Caco-2 (cell line): ENCODE measurements around the gene FZD10. TPM values are rescaled to one million over a fixed set of nuclear protein-coding genes. Genes with fewer than 3 reads are reported as not detected.

ENCODE experiments used
- BruUV-seq: library from RNA; stranded (reverse); fragments of 400-500 nt; replicated peaks from 2 replicates; lab custom pipeline; 2021; lab: Mats Ljungman, UMichigan
- CTCF ChIA-PET: fragments of 300-600 bp; sonication (Branson Sonifier 250); formaldehyde crosslinking; loops from one replicate; lab custom pipeline; 2022; ENCODE audit warnings: antibody characterized with exemption; lab: Charles Lee
- POLR2A ChIA-PET: fragments of 300-600 bp; sonication (Branson Sonifier 250); formaldehyde crosslinking; loops from one replicate; lab custom pipeline; 2022; ENCODE audit warnings: antibody characterized with exemption; lab: Charles Lee
- DNase-seq, 2 experiments: peaks; one replicate each; pipeline versions ENCODE4 v3.0.0 to v3.0.0-alpha.2; 2020 to 2022
- H3K27me3 ChIP-seq: replicated peaks from 2 replicates; pipeline ENCODE4 v1.6.0; 2011; ENCODE audit warnings: low read length; ENCODE audit not compliant: control insufficient read depth, insufficient read depth
- H3K36me3 ChIP-seq: 2 replicates; pipeline ENCODE4 v1.5.1; 2011; ENCODE audit warnings: low read length; ENCODE audit not compliant: control insufficient read depth, insufficient read depth
- H3K4me1 ChIP-seq: fragments of 250-450 bp; sonication (Bioruptor Pico); 2 replicates; pipeline ENCODE4 v1.5.1; 2020; ENCODE audit warnings: mild to moderate bottlenecking
- H3K4me3 ChIP-seq: 2 replicates; pipeline ENCODE4 v1.5.1; 2011; ENCODE audit warnings: low read depth, mild to moderate bottlenecking, control low read depth, low read length
- H3K9me3 ChIP-seq: fragments of 250-450 bp; sonication (Bioruptor Pico); 2 replicates; pipeline ENCODE4 v1.5.1; 2020; ENCODE audit warnings: mild to moderate bottlenecking, moderate library complexity
- H3K27ac Mint-ChIP-seq: one replicate; pipeline ENCODE4 v1.8.0; 2022; ENCODE audit warnings: mixed read lengths; ENCODE audit not compliant: unreplicated experiment
- H3K27me3 Mint-ChIP-seq: one replicate; pipeline ENCODE4 v1.8.0; 2022; ENCODE audit warnings: mixed read lengths; ENCODE audit not compliant: insufficient read depth, unreplicated experiment
- H3K36me3 Mint-ChIP-seq: one replicate; pipeline ENCODE4 v1.8.0; 2022; ENCODE audit warnings: mild to moderate bottlenecking, mixed read lengths; ENCODE audit not compliant: insufficient read depth, unreplicated experiment
- H3K4me1 Mint-ChIP-seq: one replicate; pipeline ENCODE4 v1.8.0; 2022; ENCODE audit warnings: low read depth, mixed read lengths; ENCODE audit not compliant: unreplicated experiment
- H3K4me3 Mint-ChIP-seq: one replicate; pipeline ENCODE4 v1.8.0; 2022; ENCODE audit warnings: mild to moderate bottlenecking, moderate library complexity, mixed read lengths; ENCODE audit not compliant: unreplicated experiment
- H3K9me3 Mint-ChIP-seq: one replicate; pipeline ENCODE4 v1.8.0; 2022; ENCODE audit warnings: mixed read lengths; ENCODE audit not compliant: unreplicated experiment
- intact Hi-C: fragments of 100-400 bp; cut with micrococcal nuclease; formaldehyde crosslinking; loops from one replicate; pipeline ENCODE4 v1.10.0; 2022; ENCODE audit not compliant: unreplicated experiment
- total RNA-seq: library from RNA; stranded (reverse); gene quantifications from 2 replicates; pipeline ENCODE4 v1.2.3, GENCODE V29; 2022
- TF ChIP-seq, protein P1 (sequence below), 2 experiments: fragments of 200-600 bp in 1 of 2; IDR thresholded peaks; 1 replicate in 1 of 2; 2 replicates in 1 of 2; pipeline versions ENCODE4 v1.5.1 to v1.8.0; 2011 to 2022; ENCODE audit warnings: antibody characterized with exemption in 1 of 2, control low read depth in 1 of 2, inconsistent platforms in 1 of 2, low read depth in 1 of 2, low read length in 1 of 2, mild to moderate bottlenecking in 1 of 2, moderate library complexity in 1 of 2; ENCODE audit not compliant: insufficient read depth in 1 of 2, severe bottlenecking in 1 of 2, unreplicated experiment in 1 of 2

FZD10 gene
- total RNA-seq, 1 experiment from 2014 or later, result 0.09 TPM

DNA sequence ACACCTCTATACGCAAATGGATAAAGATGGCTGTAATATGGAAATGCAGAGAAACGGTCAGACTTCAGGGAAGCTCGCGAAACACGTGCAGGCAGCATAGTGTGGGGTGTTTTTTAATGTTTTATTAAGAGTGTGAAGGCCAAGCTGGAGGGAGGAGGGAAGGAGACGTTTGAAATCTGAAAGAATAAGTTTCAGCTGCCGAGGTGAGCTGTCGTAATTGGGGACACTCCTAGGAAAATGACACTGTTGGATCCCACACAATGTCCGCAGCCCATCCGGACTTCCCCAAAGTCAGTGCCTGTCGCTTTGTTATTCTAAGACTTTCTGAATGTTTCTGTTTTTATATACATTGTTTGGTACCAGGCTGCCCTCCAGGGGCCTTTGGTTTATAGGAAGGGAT, 8.3 kb downstream of the FZD10 start:
- Mint-ChIP-seq H3K36me3 (no peaks in the 10 kb centered on the region), H3K4me3 (no peak overlapping the region), H3K27ac (no peak overlapping the region), H3K27me3 (peaks cover 15% of the 10 kb centered on the region), H3K9me3 (no peaks in the 10 kb centered on the region), H3K4me1 (no peaks in the 10 kb centered on the region)
- CTCF ChIA-PET, result no interaction called here
- no TSS peak for BruUV-seq
- no peaks in the 10 kb centered on the region for H3K36me3 ChIP-seq
- intact Hi-C loops, result no loop called here
- no peaks in the 10 kb centered on the region for H3K4me1 ChIP-seq
- no peak for DNase-seq
- H3K9me3 ChIP-seq, result no peaks in the 10 kb centered on the region
- POLR2A ChIA-PET, result no interaction called here
- TF ChIP-seq, protein P1, sequence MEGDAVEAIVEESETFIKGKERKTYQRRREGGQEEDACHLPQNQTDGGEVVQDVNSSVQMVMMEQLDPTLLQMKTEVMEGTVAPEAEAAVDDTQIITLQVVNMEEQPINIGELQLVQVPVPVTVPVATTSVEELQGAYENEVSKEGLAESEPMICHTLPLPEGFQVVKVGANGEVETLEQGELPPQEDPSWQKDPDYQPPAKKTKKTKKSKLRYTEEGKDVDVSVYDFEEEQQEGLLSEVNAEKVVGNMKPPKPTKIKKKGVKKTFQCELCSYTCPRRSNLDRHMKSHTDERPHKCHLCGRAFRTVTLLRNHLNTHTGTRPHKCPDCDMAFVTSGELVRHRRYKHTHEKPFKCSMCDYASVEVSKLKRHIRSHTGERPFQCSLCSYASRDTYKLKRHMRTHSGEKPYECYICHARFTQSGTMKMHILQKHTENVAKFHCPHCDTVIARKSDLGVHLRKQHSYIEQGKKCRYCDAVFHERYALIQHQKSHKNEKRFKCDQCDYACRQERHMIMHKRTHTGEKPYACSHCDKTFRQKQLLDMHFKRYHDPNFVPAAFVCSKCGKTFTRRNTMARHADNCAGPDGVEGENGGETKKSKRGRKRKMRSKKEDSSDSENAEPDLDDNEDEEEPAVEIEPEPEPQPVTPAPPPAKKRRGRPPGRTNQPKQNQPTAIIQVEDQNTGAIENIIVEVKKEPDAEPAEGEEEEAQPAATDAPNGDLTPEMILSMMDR (IDR thresholded peaks at IDR 0.05; ENCODE audit: insufficient read depth in 1 of 2, low read depth in 1 of 2, low read length in 1 of 2, severe bottlenecking in 1 of 2, unreplicated experiment in 1 of 2), result no peak
- no peaks in the 10 kb centered on the region for H3K27me3 ChIP-seq
- H3K4me3 ChIP-seq, result no peak overlapping the region

DNA sequence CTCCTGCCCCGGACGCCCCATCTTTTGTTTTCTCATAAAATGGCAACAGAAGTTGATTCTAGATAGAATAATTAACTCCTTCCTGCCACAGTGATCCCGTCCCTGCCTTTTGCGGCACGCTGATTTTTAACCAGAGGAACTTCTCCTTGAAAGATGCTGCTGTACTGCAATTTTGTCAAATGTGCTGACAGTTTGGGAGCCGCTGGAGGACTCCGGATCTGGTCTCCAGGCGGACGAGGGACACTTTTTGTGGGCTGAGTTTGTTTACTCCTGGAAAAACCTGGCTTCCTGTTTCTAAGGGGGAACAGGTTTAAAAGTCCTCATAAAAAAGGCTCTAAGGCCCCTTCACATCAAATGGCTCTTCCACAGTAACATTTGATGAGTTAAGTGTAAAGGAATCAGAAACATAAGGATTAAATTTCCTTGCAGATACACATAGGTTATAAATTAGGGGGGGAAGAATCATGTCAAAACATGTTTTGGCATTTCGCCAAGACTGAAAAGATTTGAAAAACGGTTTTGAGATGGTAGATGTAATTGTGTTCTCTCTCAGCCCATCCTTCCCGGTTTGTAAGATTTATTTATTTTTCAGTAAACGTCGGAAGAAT, 15.5 kb downstream of the FZD10 start:
- no peaks in the 10 kb centered on the region for H3K36me3 ChIP-seq
- intact Hi-C loops, result no loop called here
- Mint-ChIP-seq H3K9me3 (peaks cover 7% of the 10 kb centered on the region), H3K4me1 (no peaks in the 10 kb centered on the region), H3K27me3 (peaks cover 2% of the 10 kb centered on the region), H3K4me3 (no peak overlapping the region), H3K36me3 (no peaks in the 10 kb centered on the region), H3K27ac (no peak overlapping the region)
- DNase-seq, result no peak
- BruUV-seq, result no TSS peak
- POLR2A ChIA-PET, result no interaction called here
- CTCF ChIA-PET, result no interaction called here
- no peak overlapping the region for H3K4me3 ChIP-seq
- H3K4me1 ChIP-seq, result no peaks in the 10 kb centered on the region
- no peaks in the 10 kb centered on the region for H3K27me3 ChIP-seq
- no peaks in the 10 kb centered on the region for H3K9me3 ChIP-seq
- TF ChIP-seq, protein P1 (IDR thresholded peaks at IDR 0.05; ENCODE audit: insufficient read depth in 1 of 2, low read depth in 1 of 2, low read length in 1 of 2, severe bottlenecking in 1 of 2, unreplicated experiment in 1 of 2), result no peak

DNA sequence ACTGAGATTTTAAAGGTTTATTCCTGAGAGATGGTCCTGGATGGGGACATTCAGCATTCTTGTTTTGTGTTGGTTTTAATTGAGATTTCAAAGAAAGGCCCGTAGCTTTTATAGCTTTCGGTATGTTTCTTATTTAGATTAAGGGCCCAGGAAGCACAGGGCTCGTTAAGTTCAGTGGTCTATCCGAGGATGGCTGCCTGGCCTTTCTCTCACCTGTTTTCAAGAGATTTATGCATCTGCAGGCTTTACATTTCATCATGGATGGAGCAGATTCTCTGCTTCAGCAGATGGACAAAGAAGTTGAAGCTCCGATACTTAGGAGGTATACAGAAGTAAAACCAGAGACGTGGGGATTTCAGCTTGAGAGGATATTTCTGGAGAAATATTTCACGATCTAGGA, 16.0 kb downstream of the FZD10 start:
- H3K27me3 Mint-ChIP-seq, result no peaks in the 10 kb centered on the region
- H3K27ac Mint-ChIP-seq, result no peak overlapping the region
- H3K36me3 Mint-ChIP-seq, result no peaks in the 10 kb centered on the region
- Histone ChIP-seq H3K4me3 (no peak overlapping the region), H3K36me3 (no peaks in the 10 kb centered on the region), H3K9me3 (no peaks in the 10 kb centered on the region), H3K27me3 (no peaks in the 10 kb centered on the region), H3K4me1 (no peaks in the 10 kb centered on the region)
- ChIA-PET CTCF (no interaction called here), POLR2A (no interaction called here)
- TF ChIP-seq, protein P1 (IDR thresholded peaks at IDR 0.05; ENCODE audit: insufficient read depth in 1 of 2, low read depth in 1 of 2, low read length in 1 of 2, severe bottlenecking in 1 of 2, unreplicated experiment in 1 of 2), result no peak
- H3K9me3 Mint-ChIP-seq, result peaks cover 12% of the 10 kb centered on the region
- intact Hi-C loops, result no loop called here
- BruUV-seq, result no TSS peak
- H3K4me3 Mint-ChIP-seq, result no peak overlapping the region
- no peaks in the 10 kb centered on the region for H3K4me1 Mint-ChIP-seq
- DNase-seq, result no peak
